Testis (tissue), 3 donors: ENCODE data around the gene OSM. TPM values are rescaled to one million over a fixed set of nuclear protein-coding genes. Genes with fewer than 3 reads are reported as not detected.

Experiments
- DNase-seq: peaks from one replicate; pipeline ENCODE4 v3.0.0-alpha.2; 2019
- H3K27ac ChIP-seq, 2 donors: fragments of 200-600 bp; sonication (generic); one replicate each; pipeline ENCODE4 v1.5.1; 2019
- H3K27me3 ChIP-seq: fragments of 200-600 bp; sonication (generic); one replicate; pipeline ENCODE4 v1.5.1; 2019
- H3K36me3 ChIP-seq: fragments of 200-600 bp; sonication (generic); one replicate; pipeline ENCODE4 v1.5.1; 2017; ENCODE audit warnings: low read depth; ENCODE audit errors: missing control alignments
- H3K4me1 ChIP-seq: fragments of 200-600 bp; sonication (generic); one replicate; pipeline ENCODE4 v1.5.1; 2019
- H3K4me3 ChIP-seq, 2 donors: fragments of 200-600 bp; sonication (generic); one replicate each; pipeline ENCODE4 v1.5.1; 2017 to 2019
- H3K9me3 ChIP-seq: fragments of 200-600 bp; sonication (generic); one replicate; pipeline ENCODE4 v1.5.1; 2017
- POLR2A ChIP-seq: fragments of 450-650 bp; IDR thresholded peaks from one replicate; pipeline ENCODE4 v1.6.1; 2017; ENCODE audit warnings: antibody characterized with exemption, mild to moderate bottlenecking, moderate library complexity
- WGBS, 2 donors: methylation state at CpG; one replicate each; pipeline ENCODE4 v1.1.5; 2018; 5-methylcytosine and 5-hydroxymethylcytosine counted together
- intact Hi-C: fragments of 100-400 bp; cut with DNase I; formaldehyde crosslinking; loops from one replicate; pipeline ENCODE4 v1.15.1; 2023; ENCODE audit warnings: low total_unique reads
- polyA plus RNA-seq: library from polyadenylated mRNA; stranded (reverse); fragments of 350-450 nt; fragmentation: Illumina TruSeq; extraction: RNeasy Lipid Tissue Mini Kit (QIAGEN cat#74804); gene quantifications from one replicate; pipeline ENCODE4 v1.2.3, GENCODE V29; 2014; ENCODE audit warnings: low read depth, low replicate concordance; ENCODE audit not compliant: insufficient read depth
- total RNA-seq, 2 donors: library from RNA; depleted of rRNA; stranded (reverse); fragments of >200 nt; gene quantifications; one replicate each; pipeline ENCODE4 v1.2.3, GENCODE V29; 2016
- TF ChIP-seq, protein P1 (sequence below), 3 experiments: fragments of 450-650 bp in 2 of 3; fragments of 200-600 bp in 1 of 3; sonication (generic) in 1 of 3; IDR thresholded peaks; one replicate each; pipeline ENCODE4 v1.5.1; 2016 to 2019; ENCODE audit warnings: antibody characterized with exemption in 3 of 3, mild to moderate bottlenecking in 2 of 3, moderate library complexity in 1 of 3

The OSM gene
- total and polyA plus RNA-seq, 3 donors from 2014 or later = 0.69 to 1.6 TPM; not detected in 1

GRCh38 chr22:30250661-30251267 is 15.9 kb downstream of the OSM start:
- intact Hi-C loops = no loop called here
- TF ChIP-seq POLR2A = no peak
- TF ChIP-seq, protein P1, sequence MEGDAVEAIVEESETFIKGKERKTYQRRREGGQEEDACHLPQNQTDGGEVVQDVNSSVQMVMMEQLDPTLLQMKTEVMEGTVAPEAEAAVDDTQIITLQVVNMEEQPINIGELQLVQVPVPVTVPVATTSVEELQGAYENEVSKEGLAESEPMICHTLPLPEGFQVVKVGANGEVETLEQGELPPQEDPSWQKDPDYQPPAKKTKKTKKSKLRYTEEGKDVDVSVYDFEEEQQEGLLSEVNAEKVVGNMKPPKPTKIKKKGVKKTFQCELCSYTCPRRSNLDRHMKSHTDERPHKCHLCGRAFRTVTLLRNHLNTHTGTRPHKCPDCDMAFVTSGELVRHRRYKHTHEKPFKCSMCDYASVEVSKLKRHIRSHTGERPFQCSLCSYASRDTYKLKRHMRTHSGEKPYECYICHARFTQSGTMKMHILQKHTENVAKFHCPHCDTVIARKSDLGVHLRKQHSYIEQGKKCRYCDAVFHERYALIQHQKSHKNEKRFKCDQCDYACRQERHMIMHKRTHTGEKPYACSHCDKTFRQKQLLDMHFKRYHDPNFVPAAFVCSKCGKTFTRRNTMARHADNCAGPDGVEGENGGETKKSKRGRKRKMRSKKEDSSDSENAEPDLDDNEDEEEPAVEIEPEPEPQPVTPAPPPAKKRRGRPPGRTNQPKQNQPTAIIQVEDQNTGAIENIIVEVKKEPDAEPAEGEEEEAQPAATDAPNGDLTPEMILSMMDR (IDR thresholded peaks at IDR 0.05) = no peak
- peaks cover 17% of the 10 kb centered on the region for H3K4me1 ChIP-seq
- 79 to 85% methylated on average over 9 to 12 of the region's 12 CpGs for WGBS, 2 donors
- no peaks in the 10 kb centered on the region for H3K27me3 ChIP-seq
- no peak overlapping the region for H3K27ac ChIP-seq
- no peak for DNase-seq
- no peaks in the 10 kb centered on the region for H3K36me3 ChIP-seq
- no peaks in the 10 kb centered on the region for H3K9me3 ChIP-seq
- no peak overlapping the region for H3K4me3 ChIP-seq

GRCh38 chr22:30250039-30250565 is 16.5 kb downstream of the OSM start:
- WGBS, 2 donors = 80 to 96% methylated on average over 2 to 3 of the region's 3 CpGs
- intact Hi-C loops = no loop called here
- no peak for TF ChIP-seq POLR2A
- TF ChIP-seq, protein P1 (IDR thresholded peaks at IDR 0.05) = no peak
- Histone ChIP-seq H3K4me1 (peaks cover 18% of the 10 kb centered on the region), H3K27me3 (no peaks in the 10 kb centered on the region), H3K4me3 (no peak overlapping the region), H3K36me3 (no peaks in the 10 kb centered on the region), H3K27ac (no peak overlapping the region), H3K9me3 (no peaks in the 10 kb centered on the region)
- DNase-seq = no peak

DNA sequence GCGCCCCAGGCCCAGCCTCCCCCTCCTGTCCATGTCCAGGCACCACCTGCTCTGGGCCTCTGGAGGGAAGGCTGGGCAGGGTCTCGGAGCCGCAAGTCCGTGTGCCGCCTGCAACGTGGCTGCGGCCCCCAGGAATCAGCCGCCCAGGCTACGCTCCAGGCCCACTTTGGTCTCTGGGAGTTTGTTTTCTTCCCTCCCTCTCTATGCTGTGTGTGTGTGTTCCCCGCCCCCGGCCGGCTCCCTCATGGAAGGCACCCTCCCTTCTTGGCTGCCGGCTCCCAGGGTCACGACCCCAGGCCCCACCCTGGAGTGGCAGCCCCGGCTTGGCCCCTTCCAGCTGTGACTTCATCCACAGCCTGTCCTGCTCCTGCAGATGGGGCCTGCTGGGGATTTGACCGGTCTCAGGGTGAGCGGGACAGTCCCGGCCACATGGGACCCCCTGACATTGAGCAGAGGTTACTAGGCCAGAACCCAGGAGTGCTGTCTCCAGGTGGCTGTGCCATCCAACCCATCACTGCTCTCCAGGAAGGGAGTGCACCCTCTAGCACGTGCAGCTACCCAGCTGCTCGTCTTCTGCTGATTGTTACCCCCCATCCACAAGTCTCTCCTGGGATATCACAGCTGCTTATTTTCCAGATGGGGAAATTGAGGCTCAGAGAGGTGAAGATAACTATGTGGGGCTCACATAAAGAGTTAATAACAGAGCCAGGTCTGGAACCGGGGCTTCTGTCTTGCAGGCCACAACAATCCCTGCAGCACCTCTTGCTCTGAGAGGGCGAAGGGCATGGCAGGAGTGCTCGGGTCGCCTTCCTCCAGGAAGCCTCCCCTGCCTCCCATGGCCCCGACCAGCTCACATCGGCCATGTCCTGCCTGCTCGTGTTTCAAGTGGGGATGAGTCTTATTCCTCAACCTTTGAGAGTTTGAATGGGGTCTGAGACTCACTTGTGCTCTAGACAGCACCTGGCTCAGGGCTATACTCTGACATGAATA is 17.3 kb downstream of the OSM start:
- intact Hi-C loops = no loop called here
- H3K27ac ChIP-seq = no peak overlapping the region
- no peak overlapping the region for H3K4me3 ChIP-seq
- H3K27me3 ChIP-seq = no peaks in the 10 kb centered on the region
- peak; percentile 42 for DNase-seq
- peaks cover 18% of the 10 kb centered on the region for H3K4me1 ChIP-seq
- no peaks in the 10 kb centered on the region for H3K36me3 ChIP-seq
- no peaks in the 10 kb centered on the region for H3K9me3 ChIP-seq
- 72 to 77% methylated on average over 16 to 27 of the region's 27 CpGs for WGBS, 2 donors
- no peak for TF ChIP-seq POLR2A
- TF ChIP-seq, protein P1 (IDR thresholded peaks at IDR 0.05) = no peak

GRCh38 chr22:30248484-30248883 is 18.2 kb downstream of the OSM start:
- TF ChIP-seq POLR2A = no peak
- TF ChIP-seq, protein P1 (IDR thresholded peaks at IDR 0.05) = no peak
- Histone ChIP-seq H3K4me1 (peaks cover 17% of the 10 kb centered on the region), H3K36me3 (no peaks in the 10 kb centered on the region), H3K27me3 (no peaks in the 10 kb centered on the region), H3K27ac (no peak overlapping the region), H3K9me3 (no peaks in the 10 kb centered on the region), H3K4me3 (no peak overlapping the region)
- WGBS, 2 donors = 82 to 85% methylated on average over 6 of the region's 6 CpGs
- intact Hi-C loops = no loop called here
- DNase-seq = no peak
